Smooth muscle cell (in vitro differentiated cells): ENCODE results near the gene RCL1. TPM values are rescaled to one million over a fixed set of nuclear protein-coding genes. Genes with fewer than 3 reads are reported as not detected.
"Not testable (repeated sequence)": the region's sequence is repeated elsewhere in the genome, so short reads cannot be mapped to it uniquely, and the experiment has no call there.

Experiments used
- DNase-seq: peaks from one replicate; lab custom pipeline; 2025; ENCODE audit not compliant: unreplicated experiment; lab: John Stamatoyannopoulos, UW
- H2AFZ ChIP-seq: fragments of 200-600 bp; sonication (generic); 2 replicates; pipeline ENCODE4 v1.6.0; 2016; ENCODE audit warnings: antibody characterized with exemption, low read depth, mild to moderate bottlenecking
- H3F3A ChIP-seq: fragments of 200-600 bp; sonication (generic); 2 replicates; pipeline ENCODE4 v1.6.0; 2017; ENCODE audit warnings: antibody characterized with exemption, low read depth
- H3K27ac ChIP-seq: fragments of 200-600 bp; sonication (generic); 2 replicates; pipeline ENCODE4 v1.5.1; 2016; ENCODE audit warnings: low read depth, mild to moderate bottlenecking
- H3K27me3 ChIP-seq: fragments of 200-600 bp; sonication (generic); 2 replicates; pipeline ENCODE4 v1.6.1; 2016; ENCODE audit warnings: low read depth, mild to moderate bottlenecking
- H3K36me3 ChIP-seq: fragments of 200-600 bp; sonication (generic); 2 replicates; pipeline ENCODE4 v1.5.1; 2016; ENCODE audit warnings: low read depth
- H3K4me1 ChIP-seq: fragments of 200-600 bp; sonication (generic); 2 replicates; pipeline ENCODE4 v1.5.1; 2016; ENCODE audit warnings: low read depth
- H3K4me2 ChIP-seq: fragments of 200-600 bp; sonication (generic); 2 replicates; pipeline ENCODE4 v1.6.0; 2016; ENCODE audit warnings: mild to moderate bottlenecking
- H3K4me3 ChIP-seq: fragments of 200-600 bp; sonication (generic); 2 replicates; pipeline ENCODE4 v1.5.1; 2016; ENCODE audit warnings: mild to moderate bottlenecking
- H3K79me2 ChIP-seq: fragments of 200-600 bp; sonication (generic); 2 replicates; pipeline ENCODE4 v1.6.0; 2016; ENCODE audit warnings: low read depth, mild to moderate bottlenecking
- H3K9ac ChIP-seq: fragments of 200-600 bp; sonication (generic); 2 replicates; pipeline ENCODE4 v1.6.0; 2016; ENCODE audit warnings: low read depth
- H3K9me3 ChIP-seq: fragments of 200-600 bp; sonication (generic); replicated peaks from 2 replicates; pipeline ENCODE4 v1.5.1; 2016; ENCODE audit warnings: low read depth
- H4K20me1 ChIP-seq: fragments of 200-600 bp; sonication (generic); 2 replicates; pipeline ENCODE4 v1.6.0; 2016; ENCODE audit warnings: low read depth
- WGBS: methylation state at CpG from one replicate; pipeline ENCODE4 v1.1.7; 2016; ENCODE audit warnings: low lambda C conversion rate; 5-methylcytosine and 5-hydroxymethylcytosine counted together
- polyA plus RNA-seq: library from polyadenylated mRNA; unstranded; fragments of >200 nt; fragmentation: Nextera tagmentation; extraction: Ambion mirVana; gene quantifications from 2 replicates; pipeline ENCODE4 v1.2.1, GENCODE V29; 2016
- total RNA-seq: library from RNA; depleted of rRNA; stranded (reverse); fragments of >200 nt; gene quantifications from 2 replicates; pipeline ENCODE4 v1.2.3, GENCODE V29; 2014
- TF ChIP-seq, protein P1 (sequence below): fragments of 200-600 bp; sonication (generic); IDR thresholded peaks from 2 replicates; pipeline ENCODE4 v1.5.1; 2017; ENCODE audit warnings: borderline replicate concordance, mild to moderate bottlenecking, antibody characterized with exemption; ENCODE audit not compliant: insufficient read depth, poor library complexity, severe bottlenecking

Gene RCL1
- total and polyA plus RNA-seq, 2 experiments from 2014 or later: 7.9 to 11.1 TPM

DNA sequence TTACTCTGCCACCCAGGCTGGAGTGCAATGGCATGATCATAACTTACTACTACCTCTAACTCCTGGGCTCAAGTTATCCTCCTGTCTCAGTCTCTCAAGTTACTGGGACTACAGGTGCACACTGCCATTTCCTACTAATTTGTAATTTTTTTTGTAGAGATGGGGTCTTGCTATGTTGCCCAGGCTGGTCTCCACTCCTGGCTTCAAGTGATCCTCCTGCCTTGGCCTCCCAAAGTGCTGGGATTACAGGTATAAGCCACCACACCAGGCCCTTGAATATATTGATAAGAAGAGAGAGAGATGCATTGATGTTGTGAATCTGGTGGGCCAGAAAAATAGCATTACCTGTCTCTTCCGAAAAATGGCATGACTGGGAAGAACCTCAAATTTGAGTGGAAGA is 21.0 kb upstream of the RCL1 start:
- H3K27me3 ChIP-seq: no peaks in the 10 kb centered on the region
- no peaks in the 10 kb centered on the region for H4K20me1 ChIP-seq
- DNase-seq: no peak
- TF ChIP-seq, protein P1, sequence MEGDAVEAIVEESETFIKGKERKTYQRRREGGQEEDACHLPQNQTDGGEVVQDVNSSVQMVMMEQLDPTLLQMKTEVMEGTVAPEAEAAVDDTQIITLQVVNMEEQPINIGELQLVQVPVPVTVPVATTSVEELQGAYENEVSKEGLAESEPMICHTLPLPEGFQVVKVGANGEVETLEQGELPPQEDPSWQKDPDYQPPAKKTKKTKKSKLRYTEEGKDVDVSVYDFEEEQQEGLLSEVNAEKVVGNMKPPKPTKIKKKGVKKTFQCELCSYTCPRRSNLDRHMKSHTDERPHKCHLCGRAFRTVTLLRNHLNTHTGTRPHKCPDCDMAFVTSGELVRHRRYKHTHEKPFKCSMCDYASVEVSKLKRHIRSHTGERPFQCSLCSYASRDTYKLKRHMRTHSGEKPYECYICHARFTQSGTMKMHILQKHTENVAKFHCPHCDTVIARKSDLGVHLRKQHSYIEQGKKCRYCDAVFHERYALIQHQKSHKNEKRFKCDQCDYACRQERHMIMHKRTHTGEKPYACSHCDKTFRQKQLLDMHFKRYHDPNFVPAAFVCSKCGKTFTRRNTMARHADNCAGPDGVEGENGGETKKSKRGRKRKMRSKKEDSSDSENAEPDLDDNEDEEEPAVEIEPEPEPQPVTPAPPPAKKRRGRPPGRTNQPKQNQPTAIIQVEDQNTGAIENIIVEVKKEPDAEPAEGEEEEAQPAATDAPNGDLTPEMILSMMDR: no peak
- H3K4me2 ChIP-seq: no peak overlapping the region
- H3K79me2 ChIP-seq: no peaks in the 10 kb centered on the region
- H3K4me3 ChIP-seq: no peak overlapping the region
- 96% methylated on average over 1 of the region's 1 CpG for WGBS
- no peaks in the 10 kb centered on the region for H3F3A ChIP-seq
- H3K4me1 ChIP-seq: no peaks in the 10 kb centered on the region
- H2AFZ ChIP-seq: no peak overlapping the region
- H3K27ac ChIP-seq: no peak overlapping the region
- no peaks in the 10 kb centered on the region for H3K9me3 ChIP-seq
- H3K9ac ChIP-seq: no peak overlapping the region
- H3K36me3 ChIP-seq: no peaks in the 10 kb centered on the region

DNA sequence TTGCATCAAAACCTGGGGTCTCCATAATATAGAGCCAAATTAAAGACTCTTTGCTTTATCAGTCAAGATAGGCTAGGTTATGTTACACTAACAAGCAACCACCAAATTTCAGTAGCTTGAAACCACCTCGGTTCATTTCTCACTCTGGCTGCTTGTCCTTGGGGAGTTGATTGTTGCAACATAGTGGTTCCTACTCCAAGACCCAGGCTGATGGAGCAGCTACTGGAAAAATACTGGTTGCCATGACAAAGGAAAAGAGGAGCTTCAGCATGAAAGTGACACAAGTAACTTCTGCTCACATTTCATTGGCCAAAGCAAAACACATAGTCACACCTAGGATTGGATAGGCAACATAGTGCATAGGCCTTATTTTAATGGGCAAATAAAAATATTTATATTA is 18.5 kb upstream of the RCL1 start:
- 77% methylated on average over 1 of the region's 1 CpG for WGBS
- Histone ChIP-seq H3K27ac (no peak overlapping the region), H3K9ac (no peak overlapping the region), H3K27me3 (no peaks in the 10 kb centered on the region), H3K36me3 (no peaks in the 10 kb centered on the region), H3K4me2 (no peak overlapping the region), H2AFZ (no peak overlapping the region), H3K4me3 (no peak overlapping the region), H3K9me3 (no peaks in the 10 kb centered on the region), H4K20me1 (no peaks in the 10 kb centered on the region), H3K79me2 (no peaks in the 10 kb centered on the region), H3F3A (no peaks in the 10 kb centered on the region), H3K4me1 (no peaks in the 10 kb centered on the region)
- DNase-seq: no peak
- TF ChIP-seq, protein P1: no peak

GRCh38 chr9:4774958-4775357 is 17.8 kb upstream of the RCL1 start:
- H3K4me2 ChIP-seq, H3K9me3 ChIP-seq, DNase-seq, H3K36me3 ChIP-seq, H3K27me3 ChIP-seq, H3F3A ChIP-seq, H3K9ac ChIP-seq, H3K4me1 ChIP-seq, H2AFZ ChIP-seq, H3K27ac ChIP-seq, H3K79me2 ChIP-seq, H3K4me3 ChIP-seq, H4K20me1 ChIP-seq: not testable (repeated sequence)
- 82% methylated on average over 2 of the region's 2 CpGs for WGBS

- Histone ChIP-seq H3K9ac (no peak overlapping the region), H3K9me3 (no peaks in the 10 kb centered on the region), H3K79me2 (no peaks in the 10 kb centered on the region), H3K36me3 (no peaks in the 10 kb centered on the region), H2AFZ (no peak overlapping the region), H4K20me1 (no peaks in the 10 kb centered on the region), H3K4me2 (no peak overlapping the region), H3K4me3 (no peak overlapping the region), H3K27me3 (no peaks in the 10 kb centered on the region), H3K4me1 (no peaks in the 10 kb centered on the region), H3K27ac (no peak overlapping the region), H3F3A (no peaks in the 10 kb centered on the region)
- WGBS: 85% methylated on average over 1 of the region's 1 CpG
- TF ChIP-seq, protein P1: no peak
- DNase-seq: no peak
Observed at GRCh38 chr9:4780651-4781050, 12.1 kb upstream of the RCL1 start.
